Hematopoietic multipotent progenitor cell (in vitro differentiated cells): ENCODE results near the gene EIF3B. TPM values are rescaled to one million over a fixed set of nuclear protein-coding genes. Genes with fewer than 3 reads are reported as not detected.
A peak's percentile ranks its signal among the peaks of the same experiment; 100 is the strongest.
"Not testable (repeated sequence)": the region's sequence is repeated elsewhere in the genome, so short reads cannot be mapped to it uniquely, and the experiment has no call there.

ENCODE experiments used
- DNase-seq, 3 donors: peaks; one replicate each; pipeline ENCODE4 v3.0.0-alpha.2; 2011 to 2015; ENCODE audit warnings: low read depth in 2 of 3, low spot score in 2 of 3
- total RNA-seq: library from RNA; depleted of rRNA; stranded (reverse); fragments of >200 nt; gene quantifications from one replicate; pipeline ENCODE4 v1.2.3, GENCODE V29; 2012

Gene EIF3B
- total RNA-seq, 1 donor = 117 TPM

DNA sequence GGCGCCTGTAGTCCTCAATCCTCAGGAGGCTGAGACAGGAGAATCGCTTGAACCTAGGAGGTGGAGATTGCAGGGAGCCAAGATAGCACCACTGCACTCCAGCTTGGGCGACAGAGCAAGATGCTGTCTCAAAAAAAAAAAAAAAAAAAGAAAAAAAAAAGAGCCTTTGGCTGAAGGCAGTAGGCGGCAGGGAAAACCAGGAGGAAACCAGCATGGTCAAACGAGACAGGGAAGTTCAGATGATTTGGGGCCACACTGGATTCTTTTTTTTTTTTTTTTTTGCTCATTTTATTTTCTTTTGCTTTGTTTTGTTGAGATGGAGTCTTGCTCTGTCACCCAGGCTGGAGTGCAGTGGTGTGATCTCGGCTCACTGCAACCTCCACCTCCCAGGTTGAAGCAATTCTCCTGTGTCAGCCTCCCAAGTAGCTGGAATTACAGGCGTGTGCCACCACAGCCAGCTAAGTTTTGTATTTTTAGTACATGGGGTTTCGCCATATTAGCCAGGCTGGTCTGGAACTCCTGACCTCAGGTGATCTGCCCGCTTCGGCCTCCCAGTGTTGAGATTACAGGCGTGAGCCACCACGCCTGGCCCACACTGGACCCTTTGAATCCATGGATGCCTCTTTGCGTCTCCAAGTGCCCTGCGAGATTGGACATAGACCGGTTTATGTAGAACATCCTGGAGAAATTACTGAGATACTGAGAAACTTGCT lies 7.1 kb upstream of the EIF3B start:
- DNase-seq = not testable (repeated sequence)

DNA sequence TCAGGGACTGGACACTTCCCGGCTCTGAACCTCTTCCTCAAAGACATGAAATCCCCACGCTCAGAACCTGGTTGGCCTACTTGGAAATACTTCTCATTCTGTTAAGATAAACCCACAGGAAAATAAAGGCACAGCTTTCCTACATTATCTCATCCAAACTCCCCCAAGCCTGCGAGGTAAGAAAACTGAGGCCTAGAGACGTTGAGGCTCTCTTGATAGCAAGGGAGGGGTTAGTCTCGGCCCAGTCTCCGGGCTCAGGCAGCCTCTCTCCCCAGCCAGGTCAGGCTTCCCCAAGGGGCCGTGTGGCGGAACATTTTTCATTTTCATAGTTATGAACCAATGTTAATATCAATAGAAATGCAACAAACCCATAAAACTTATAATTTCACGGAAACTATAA lies 4.6 kb upstream of the EIF3B start:
- no peak for DNase-seq

DNA sequence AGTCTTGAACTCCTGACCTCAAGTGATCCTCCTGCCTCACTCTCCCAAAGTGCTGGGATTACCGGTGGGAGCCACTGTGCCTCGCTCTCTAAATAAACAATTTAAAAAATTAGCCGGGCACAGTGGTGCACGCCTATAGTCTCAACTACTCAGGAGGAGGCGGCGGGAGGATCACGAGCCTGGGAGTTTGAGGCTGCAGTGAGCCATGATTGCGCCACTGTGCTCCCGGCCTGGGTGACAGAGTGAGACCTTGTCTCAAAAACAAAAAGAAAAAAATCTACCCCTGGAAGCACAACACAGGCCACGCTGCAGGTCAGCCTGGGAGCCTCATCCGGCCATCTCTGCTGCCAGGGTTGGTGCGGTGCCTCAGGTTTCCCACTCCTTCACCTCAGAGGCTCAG lies 3.8 kb upstream of the EIF3B start:
- DNase-seq = no peak

DNA sequence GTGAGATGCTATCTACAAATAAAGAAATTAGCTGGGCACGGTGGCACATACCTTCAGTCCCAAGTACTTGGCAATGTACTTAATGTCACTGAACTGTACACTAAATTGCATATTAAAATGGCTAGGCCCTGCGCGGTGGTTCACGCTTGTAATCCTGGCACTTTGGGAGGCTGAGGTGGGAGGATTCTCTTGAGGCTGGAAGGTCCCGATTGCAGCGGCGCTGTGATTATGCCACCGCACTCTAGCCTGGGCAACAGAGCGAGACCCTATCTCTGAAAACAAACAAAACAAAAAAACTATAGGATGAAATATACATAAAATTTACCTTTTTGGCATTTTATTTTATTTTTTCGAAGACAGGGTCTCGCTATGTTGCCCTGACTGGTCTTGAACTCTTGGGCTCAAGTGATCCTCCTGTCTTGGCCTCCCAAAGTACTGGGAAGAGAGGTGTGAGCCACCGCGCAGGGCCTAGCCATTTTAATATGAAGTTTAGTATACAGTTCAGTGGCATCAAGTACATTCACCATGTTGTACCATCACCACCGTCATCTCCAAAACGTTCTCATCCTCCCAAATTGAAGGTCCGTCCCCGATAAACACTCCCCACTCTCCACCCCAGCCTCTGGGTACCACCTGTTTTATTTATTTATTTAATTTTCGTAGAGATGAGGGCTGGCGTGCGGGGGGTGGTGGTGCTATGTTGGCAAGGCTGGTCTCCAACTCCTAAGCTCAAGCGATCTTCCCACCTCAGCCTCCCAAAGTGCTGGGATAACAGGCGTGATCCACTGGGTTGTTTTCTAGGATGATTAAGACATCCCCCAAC lies 1.3 kb upstream of the EIF3B start:
- no peak for DNase-seq

DNA sequence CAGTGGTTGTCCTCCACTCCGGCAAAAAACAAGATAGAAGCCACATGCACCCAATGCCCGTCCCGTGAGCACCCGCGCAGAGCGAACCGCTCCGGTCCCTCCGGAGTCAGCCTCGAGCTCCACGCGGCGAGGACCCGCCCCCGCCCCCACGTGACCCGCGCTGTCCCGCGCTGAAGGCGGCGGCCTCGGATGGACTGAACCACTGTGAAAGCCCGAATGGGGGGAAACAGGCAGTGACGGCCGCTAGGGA lies 766 bp upstream of the EIF3B start:
- peak in 2 of 3 donors; percentile 90 for DNase-seq

DNA sequence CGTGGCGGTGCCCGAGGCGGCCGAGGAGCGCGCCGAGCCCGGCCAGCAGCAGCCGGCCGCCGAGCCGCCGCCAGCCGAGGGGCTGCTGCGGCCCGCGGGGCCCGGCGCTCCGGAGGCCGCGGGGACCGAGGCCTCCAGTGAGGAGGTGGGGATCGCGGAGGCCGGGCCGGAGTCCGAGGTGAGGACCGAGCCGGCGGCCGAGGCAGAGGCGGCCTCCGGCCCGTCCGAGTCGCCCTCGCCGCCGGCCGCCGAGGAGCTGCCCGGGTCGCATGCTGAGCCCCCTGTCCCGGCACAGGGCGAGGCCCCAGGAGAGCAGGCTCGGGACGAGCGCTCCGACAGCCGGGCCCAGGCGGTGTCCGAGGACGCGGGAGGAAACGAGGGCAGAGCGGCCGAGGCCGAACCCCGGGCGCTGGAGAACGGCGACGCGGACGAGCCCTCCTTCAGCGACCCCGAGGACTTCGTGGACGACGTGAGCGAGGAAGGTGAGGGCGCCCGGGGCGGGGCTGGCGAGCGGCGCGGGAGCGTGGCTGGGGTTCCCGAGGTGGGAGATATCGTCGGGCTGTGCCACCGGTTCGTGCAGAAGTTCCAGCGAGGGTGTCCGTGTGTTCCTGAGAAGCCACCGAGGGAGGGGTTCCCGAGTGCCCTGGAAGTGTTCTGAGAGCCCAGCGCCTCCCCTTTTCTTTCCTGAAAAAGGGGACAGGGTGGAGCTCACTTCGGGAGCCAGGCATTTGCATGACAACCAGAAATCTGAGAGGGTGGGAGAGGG lies 495 bp downstream of the EIF3B start:
- no peak for DNase-seq

DNA sequence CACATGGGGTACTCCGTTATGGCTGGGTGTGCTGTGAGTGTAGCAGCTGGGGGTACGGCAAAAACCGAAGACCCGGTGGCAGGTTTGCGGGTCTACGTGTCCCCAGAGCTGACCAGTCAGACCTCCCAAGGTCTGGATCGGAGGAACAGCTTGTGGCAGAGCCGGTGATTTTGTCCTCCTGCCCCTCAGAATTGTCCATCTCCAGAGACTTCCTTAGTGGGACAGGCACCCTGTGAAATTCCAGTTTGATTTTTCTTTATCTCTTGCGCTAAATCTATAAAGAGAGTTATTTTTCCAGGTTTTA lies 1.0 kb downstream of the EIF3B start:
- DNase-seq = no peak

DNA sequence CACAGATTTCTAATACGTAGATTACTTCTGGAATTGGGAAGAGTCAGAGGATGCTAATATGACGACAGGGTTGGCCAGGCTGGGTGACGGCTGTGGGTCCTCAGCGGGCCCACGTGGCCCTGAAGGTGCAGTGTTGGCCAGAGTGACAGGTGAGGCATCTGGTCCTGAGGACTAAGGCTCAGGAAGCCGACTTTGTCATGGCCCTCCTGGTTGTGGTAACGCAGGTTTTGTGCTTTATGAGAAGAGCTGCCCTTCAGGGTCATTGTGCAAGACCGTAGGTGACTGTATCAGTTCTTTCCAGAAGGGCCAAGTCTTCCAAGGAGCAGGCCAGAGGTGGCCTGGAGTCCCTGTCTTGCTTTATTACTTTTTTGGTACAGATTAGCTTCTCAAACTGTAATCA lies 2.5 kb downstream of the EIF3B start:
- DNase-seq = no peak

DNA sequence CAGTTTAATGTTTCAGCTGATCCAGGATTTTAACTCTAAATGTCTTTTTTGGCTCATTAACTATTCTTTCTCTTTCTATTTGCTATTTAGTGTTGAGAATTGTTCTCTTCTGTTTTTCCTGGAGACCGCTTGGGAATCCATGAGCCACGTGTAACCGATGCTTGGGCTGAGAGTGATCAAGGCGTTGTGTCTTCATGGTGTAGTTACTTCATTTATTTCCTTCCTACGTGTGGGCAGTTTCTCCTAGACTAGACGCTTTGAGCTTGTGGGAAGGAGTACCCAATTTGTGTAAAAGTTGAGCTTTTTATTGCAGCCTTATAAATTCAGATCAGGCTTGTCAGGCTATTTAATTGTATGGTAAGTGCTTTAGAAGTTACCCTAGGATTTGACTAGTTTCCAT lies 2.9 kb downstream of the EIF3B start:
- no peak for DNase-seq

DNA sequence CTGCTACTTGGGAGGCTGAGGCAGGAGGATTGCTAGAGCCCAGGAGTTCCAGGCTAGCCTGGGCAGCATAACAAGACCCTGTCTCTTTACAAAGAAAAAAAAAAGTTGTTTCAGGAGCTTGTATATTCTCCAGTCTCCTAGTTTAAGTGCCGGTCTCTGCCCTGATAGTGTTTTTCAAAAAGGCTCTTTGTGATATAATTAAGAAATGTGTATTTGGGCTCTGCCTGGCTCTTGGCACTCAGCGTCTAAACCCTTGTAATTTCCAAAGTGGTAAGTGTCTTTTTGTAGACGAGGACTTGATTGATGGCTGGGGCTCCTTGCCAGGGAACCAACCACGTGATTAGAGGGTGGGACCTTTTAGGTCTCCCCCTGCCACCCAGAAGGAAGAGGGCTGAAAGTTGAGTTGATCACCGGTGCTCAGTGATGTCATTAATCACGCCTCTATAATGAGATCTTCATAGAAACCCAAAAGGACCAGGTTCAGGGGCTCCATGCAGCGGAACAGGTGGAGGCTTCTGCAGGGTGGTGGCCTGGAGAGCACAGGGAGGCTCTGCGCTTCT lies 4.4 kb downstream of the EIF3B start:
- DNase-seq = no peak

DNA sequence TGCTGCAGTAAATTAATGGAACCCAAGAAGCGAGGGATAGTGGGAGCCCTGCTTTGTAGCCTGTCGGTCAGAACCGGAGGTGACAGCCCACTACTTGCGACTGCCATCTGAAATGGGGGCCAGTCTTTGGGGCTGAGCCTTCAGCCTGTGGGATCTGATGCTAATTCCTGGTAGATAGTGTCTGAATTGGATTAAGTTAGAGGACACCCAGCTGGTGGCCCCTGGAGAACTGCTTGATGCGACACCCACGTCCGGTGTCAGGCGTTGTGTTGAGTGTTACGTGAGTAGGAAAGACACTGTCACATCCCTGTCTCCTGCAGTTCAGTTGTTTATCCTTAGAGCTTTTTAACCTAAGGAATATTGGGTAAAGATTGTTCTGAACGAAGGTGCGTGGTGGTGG lies 5.0 kb downstream of the EIF3B start:
- no peak for DNase-seq

DNA sequence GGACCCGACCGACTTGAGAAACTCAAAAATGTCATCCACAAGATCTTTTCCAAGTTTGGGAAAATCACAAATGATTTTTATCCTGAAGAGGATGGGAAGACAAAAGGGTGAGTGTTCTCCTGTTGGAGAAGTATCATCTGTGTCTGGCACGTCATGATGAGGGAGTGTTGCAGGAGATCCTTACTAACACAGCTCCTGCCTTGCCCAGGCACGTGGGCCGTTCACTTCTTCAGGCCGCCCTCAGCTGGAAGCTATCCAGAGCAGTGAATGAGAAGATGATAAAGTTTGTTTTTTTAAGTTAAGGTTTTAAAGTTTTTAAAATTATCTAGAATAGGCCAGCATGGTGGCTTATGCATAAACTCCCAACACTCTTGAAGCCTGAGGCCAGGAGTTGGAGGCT lies 6.2 kb downstream of the EIF3B start:
- no peak for DNase-seq

DNA sequence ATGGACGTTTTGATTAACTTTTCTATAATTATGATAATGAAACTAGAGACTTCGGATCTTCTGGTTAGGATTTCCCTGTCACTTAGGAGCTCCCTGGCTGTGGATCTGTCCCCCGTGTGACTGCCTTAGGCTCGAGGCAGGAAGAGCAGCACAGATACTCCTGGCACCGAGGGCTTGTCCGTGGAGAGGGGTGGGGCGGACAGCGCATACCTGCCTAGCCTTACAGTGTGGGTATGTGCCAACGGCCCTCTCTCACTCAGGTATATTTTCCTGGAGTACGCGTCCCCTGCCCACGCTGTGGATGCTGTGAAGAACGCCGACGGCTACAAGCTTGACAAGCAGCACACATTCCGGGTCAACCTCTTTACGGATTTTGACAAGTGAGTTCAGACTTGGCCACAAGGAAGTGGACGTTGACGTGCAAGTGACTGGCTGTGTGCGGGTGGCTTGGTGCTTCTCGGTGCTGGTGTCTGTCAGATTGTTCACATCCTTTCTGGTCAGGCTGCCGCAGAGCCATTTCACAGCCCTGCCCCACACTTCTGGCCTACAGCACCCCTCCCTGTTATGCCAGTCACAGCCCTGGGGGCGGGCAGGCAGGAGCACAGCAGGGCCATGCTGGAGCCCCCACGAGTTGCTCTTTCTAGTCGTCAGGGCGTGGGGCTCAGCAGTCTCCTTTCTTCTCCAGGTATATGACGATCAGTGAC lies 7.9 kb downstream of the EIF3B start:
- DNase-seq = no peak

DNA sequence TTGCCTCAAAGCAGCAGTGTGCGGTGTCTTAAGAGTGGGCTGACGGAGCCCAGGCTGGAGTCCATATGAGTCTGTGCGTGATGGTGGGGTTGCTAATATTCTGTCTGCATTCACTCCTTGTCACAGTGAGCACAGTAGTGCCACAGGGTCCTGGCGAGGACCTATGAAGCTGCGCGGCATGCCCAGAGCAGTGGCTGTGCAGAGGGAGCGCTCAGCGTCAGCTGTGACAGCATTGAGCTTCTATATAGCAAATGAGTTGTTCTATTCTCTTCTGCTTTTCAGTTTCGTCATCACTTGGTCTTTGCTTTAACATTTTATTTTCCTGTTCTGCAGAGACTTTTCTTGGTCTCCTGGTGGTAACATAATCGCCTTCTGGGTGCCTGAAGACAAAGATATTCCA lies 14.5 kb downstream of the EIF3B start:
- no peak for DNase-seq

DNA sequence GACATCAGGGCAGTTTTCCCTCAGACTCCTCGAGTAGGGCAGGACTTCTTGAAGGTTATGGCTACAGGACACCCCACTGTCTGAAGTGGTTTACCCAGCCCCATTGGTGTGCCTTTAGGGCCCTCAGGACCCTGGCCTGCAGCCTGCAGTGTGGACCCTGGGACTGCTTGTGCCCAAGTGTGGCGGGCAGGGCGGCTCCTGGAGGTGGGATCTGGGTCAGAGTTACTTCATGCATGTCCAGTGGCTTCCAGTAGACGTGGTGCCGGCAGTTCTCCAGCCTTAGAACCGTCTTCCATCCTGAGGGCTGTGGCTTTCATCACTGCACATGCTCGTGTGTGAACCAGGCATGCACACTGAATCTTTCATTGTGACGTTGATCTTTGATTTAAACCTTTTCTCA lies 16.7 kb downstream of the EIF3B start:
- DNase-seq = no peak

DNA sequence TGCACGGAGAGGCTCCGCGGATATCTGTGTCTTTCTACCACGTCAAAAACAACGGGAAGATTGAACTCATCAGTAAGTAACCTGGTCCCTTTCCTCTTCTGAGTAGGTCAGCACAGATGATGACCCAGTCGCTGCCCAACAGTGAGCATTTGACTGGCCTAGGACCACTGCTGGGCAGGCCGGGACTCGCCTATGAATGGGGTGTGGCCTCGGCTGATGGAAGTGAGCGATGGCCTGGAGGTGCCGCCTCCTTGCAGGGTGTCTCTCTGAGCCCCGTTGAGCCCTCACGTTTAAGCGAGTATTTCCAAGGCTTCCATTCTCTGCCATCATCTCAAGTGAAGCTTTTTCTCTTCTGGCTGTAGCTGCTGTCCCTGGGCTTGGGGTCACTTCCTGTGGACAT lies 18.1 kb downstream of the EIF3B start:
- no peak for DNase-seq

DNA sequence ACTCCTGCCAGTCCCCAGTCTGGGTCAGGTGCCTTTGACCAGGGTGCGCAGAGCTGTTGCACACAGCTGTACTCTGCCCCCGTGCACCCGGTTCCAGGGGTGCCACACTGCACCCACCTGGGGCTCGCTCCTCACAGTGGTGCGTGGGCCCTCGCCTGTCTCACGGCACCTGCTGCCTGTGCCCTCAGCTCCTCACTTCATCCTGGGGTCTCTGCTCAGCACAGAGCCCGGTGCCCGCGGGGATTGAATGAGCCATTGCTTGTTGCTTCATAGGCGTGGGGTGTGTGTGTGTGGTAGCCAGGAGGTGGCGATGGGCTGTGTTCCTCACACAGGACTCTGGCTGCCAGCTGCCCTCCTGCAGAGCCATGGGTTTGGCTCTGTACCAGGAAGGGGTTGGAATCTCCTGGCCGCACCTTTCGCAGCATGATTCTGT lies 18.5 kb downstream of the EIF3B start:
- no peak for DNase-seq

DNA sequence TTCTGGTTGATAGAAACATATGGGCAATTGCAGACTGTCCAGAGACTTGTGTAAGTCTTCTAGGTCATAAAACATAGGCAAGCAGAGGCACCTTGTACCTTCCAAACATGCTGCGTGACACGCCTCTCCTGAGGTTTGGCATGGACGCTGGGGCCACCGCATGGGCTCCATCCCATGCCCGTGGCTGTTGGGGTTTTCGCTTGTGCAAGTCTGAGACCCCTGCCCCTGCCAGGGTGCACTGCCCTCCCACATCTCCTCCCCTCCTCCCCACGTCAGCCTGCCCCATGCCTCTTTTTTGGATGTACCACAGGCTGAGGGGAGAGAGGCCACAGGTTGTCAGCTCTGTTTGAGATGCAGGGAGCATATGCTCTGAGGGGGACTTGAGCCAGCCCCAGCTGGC lies 19.0 kb downstream of the EIF3B start:
- DNase-seq = no peak

DNA sequence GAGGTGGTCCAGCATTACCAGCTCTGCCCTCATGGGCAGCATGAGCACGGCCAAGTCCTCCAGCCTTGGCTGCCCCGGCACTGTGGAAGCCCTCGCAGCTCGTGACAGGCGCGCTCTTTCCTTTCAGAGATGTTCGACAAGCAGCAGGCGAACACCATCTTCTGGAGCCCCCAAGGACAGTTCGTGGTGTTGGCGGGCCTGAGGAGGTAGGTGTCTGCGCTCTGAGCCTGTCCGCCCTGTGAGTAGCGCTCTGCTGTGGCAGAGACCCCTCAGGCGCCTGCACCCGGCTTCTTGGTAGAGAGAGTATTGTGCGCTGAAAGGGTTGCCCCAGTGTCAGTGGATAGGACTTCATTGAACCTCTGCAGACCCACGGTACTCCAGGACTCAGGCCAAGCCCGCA lies 19.8 kb downstream of the EIF3B start:
- DNase-seq = no peak

DNA sequence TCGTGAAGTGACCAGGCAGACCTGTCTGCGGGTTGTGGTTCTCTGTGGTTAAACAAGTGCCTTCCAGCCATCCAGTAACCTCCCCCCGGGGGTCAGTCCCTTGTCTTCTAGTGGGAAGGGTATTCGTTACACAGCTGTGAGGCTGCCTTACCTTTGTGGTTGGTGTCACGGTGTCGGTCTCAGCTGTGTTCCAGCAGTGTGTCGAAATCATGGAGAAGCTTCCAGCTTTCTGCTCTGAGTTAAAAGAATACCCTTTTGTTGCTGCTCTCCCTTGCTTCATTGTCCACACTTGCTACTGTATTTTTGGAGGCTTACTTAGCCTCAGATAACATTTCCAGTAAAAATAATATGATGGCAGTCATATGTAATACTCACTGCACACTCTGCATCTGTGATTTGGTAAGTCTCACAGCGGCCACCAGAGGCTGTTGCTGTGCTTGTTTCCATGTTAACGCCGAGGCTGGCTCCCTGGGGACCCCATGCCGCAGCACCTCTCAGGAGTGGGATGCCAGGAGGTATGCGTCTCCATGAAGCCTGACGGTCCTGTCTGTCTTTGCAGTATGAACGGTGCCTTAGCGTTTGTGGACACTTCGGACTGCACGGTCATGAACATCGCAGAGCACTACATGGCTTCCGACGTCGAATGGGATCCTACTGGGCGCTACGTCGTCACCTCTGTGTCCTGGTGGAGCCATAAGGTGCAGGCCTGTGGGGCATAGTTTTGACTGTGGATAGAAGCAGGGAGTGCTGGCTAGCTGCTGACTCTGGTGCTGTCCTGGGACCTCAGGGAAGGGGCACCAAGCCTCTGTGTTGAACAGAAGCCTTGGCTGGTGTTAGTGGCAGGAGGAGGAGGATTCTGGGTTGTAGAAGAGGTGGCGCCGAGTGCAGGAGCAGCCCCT lies 20.5 kb downstream of the EIF3B start:
- no peak for DNase-seq
